ENCODE data around the gene MPHOSPH9. TPM values are rescaled to one million over a fixed set of nuclear protein-coding genes. Genes with fewer than 3 reads are reported as not detected.

MPHOSPH9 gene
- total RNA-seq, 1 donor from 2014 or later, result 22.2 TPM

DNA sequence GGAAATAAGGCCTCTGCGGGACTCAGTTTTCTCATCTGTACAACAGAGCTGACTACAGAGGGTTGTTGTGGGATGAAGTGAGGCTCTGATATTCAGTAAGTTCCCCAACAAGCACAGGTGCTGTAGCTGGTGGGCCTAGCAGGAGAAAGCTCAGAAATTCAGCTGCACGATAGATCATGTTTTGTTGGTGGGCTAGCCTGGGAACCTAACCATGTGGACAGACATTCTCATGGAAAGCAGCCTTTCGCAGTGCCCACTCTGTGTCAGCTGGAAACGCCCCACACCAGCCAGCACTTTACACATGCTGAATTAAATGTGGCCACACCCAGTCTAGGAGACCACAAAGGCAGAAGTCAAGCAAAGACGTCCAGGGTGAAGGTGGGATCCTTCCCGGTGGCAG is 98.1 kb downstream of the MPHOSPH9 start:
- no peak for ATAC-seq
- DNase-seq (ENCODE audit: low spot score), result no peak

DNA sequence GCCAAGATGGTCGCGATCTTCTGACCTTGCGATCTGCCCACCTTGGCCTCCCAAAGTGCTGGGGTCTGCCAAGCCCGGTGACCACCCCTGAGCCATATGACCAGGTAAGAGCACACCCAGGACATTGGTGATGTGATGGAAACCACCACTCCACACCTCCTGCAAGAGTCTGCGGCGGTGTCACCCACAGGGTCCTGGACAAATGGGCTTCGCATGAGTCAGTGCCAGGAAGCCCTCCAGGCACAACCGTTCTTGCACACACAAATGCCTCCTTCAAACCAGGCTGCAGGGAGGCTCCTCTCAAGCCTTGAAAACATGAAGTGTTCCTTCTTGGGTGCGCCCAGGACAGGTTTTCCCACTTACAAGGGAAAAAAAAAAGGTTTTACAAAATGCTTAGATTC is 98.7 kb downstream of the MPHOSPH9 start:
- ATAC-seq (no peak), DNase-seq (ENCODE audit: low spot score) (no peak)

DNA sequence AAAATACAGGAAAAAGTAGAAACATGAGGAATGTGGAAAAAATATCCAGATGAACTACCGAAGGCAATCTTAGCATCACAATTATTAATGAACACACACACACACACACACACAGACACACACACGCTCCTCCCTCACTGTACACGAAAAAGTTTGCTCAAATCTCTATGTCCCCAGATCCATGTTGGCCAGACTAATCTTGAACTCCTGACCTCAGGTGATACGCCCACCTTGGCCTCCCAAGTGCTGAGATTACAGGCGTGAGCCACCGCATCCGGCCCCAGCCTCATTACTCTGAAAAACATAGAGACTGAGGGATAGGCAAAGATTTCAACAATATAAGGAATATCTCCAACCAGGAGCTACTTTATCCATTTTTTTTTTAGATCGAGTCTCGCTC is 99.2 kb downstream of the MPHOSPH9 start:
- DNase-seq (ENCODE audit: low spot score) (no peak), ATAC-seq (no peak)

- no peak for DNase-seq (ENCODE audit: low spot score)
- ATAC-seq, result peak; percentile 59
Measured at GRCh38 chr12:123132951-123133619, 99.9 kb downstream of the MPHOSPH9 start.

GRCh38 chr12:123131879-123132402 is 101.0 kb downstream of the MPHOSPH9 start:
- ATAC-seq (peak; percentile 33), DNase-seq (ENCODE audit: low spot score) (no peak)

GRCh38 chr12:123131291-123131832 is 101.6 kb downstream of the MPHOSPH9 start:
- peak; percentile 41 for ATAC-seq

DNA sequence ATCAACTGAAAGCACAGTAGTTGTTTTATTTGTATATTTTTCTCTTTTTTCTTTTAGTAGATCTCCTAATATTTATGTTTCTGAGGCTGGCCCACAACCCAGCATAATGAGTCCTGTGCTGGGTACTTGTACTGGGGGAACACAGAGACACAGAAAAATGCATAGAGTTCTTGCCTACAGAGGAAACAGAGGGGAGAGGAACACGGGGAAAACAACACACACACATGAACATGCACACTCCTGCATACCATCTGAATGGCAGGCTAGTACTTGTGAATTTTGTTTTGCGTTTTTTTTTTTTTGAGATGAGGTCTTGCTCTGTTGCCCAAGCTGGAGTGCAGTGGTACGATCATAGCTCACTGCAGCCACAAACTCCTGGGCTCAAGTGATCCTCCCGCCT is 103.3 kb downstream of the MPHOSPH9 start:
- DNase-seq (ENCODE audit: low spot score), result no peak
- ATAC-seq, result no peak

More at GRCh38 chr12:123131291-123131832, 101.6 kb downstream of the MPHOSPH9 start:
- DNase-seq (ENCODE audit: low spot score), result no peak

DNA sequence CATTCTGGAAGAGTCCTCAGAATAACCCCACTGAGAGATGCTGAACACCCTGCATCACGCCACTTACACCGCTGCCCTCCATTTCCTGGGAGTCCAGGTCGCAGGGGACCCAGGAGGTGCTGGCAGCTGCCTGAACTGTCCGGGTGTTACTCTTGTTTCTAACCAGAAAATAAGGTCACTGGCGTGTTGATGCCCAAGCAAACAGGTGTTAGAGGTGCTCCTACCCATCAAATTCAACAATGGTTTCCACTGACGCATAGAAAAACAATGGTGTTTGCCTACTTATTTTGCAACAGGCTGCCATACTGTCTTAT is 105.8 kb downstream of the MPHOSPH9 start:
- DNase-seq (ENCODE audit: low spot score), result no peak
- ATAC-seq, result no peak

DNA sequence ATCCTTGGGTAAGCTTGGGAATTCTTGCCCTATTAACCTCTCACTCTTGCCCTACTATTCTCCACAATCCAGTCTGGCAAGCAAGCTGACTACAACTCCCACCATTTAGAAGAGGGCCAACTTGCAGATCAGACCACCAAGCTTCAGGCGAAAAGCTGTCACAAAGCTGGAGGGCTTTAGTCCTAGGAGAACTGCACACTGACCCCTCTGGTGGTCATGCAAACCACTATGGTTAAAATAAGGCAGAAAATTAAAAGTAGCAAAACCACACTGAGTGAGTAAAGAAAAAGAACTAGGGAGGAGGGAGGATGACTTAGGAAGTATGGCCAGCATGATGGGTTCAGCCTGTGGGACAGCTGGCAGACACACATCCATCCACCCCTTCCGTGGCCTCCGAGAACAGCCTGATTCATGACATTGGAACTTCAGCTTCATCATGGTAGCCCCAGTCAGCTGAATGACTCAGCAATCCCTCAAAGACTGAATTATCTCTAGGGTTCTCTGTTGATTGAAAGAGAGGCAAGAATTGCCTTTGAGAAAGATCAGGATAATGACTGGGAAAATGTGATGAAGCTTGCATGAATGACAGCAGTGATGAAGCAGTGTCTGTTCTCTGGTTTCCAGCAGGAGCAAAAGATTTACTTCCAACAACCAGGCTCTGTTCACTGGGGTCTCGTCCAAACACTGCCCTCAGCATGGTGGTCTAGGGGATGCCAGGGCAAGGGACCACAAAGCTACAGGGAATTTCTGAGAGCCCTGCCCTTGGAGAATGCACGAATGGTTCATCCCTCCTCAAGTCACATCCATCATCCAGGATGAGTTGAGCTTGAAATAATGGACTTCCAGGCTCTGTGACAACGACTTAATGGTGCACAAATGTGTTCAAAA is 106.4 kb downstream of the MPHOSPH9 start:
- ATAC-seq (no peak), DNase-seq (ENCODE audit: low spot score) (no peak)

DNA sequence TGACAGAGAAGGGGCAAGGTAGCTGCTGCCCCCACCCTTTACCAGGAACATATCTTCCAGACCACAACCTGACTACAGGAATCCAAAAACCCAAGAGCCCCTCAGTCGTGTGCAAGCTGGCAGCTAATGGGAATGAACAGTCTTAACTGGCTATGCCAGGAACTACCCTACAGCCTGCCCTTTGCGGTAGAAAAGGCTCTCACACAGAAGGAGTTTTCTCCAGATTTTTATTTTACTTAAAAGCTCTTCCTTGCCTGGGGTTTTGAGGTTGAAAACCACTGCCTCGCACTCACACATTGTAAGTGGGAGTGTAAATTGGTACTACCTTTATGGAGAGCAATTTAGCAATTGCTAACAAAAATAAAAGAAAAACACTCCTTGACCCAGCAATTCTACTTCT is 110.3 kb downstream of the MPHOSPH9 start:
- ATAC-seq, result no peak

GRCh38 chr12:123121670-123122069 is 111.3 kb downstream of the MPHOSPH9 start:
- peak; percentile 69 for ATAC-seq
- DNase-seq (ENCODE audit: low spot score), result no peak

More for the DNA sequence above, 110.3 kb downstream of the MPHOSPH9 start:
- DNase-seq (ENCODE audit: low spot score), result no peak

DNA sequence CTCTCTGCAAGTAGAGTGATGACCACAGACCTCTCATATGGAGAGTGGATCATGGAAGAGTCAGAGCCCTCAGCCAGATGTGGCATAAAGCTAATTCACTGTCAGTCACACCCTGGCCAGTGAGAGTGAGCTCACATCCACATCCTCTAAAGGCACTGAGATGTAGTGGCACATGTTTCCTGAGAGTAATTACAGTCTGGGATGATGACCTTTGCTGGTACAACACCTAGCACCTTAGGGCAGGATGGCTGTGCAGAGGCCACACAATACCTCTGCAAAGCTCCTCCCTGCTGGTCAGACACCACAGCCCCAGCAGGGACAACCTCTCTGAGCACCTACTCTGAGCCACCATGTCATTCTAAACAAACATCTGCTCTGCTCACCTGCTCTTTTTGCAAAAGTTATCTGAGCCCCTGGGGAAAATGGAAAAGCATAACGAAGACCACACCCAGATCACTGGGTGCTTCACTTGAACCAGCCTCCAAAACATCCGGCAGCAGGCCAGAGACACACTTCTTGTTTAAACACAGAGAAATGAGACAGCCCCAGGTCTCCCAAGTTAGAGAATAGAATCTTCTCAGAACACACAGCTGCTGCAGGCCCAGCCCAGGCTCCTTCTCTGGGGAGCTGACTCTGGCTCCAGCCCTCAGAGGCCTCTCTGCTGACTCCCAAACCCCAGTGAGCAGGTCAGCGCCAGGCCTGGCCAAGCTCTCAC is 112.3 kb downstream of the MPHOSPH9 start:
- DNase-seq (ENCODE audit: low spot score), result no peak
- ATAC-seq, result peak; percentile 31

DNA sequence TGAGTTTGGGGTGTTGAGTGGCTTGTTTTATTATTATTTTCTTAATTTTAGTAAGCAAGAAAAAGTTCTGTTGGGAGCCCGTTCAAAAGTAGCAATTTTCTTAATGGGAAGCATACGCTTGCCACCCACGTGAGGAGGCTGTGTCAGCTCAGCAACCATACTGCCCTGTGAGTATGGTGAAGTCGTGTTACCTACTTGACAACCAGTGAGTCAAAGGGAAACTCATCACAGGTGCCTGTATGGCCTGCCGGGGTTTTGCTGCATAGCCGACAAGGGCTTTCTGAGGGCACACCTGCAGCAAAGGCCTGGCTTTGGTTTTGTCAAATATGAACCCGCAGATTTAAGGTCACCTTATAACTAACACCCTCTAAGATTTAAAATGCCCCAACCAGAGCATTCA is 113.1 kb downstream of the MPHOSPH9 start:
- DNase-seq (ENCODE audit: low spot score), result no peak
- no peak for ATAC-seq

- DNase-seq (ENCODE audit: low spot score), result no peak
- ATAC-seq, result no peak
Measured at GRCh38 chr12:123118497-123118896, 114.4 kb downstream of the MPHOSPH9 start.

GRCh38 chr12:123115409-123116121 is 117.4 kb downstream of the MPHOSPH9 start:
- ATAC-seq, result peak; percentile 53
- no peak for DNase-seq (ENCODE audit: low spot score)

GRCh38 chr12:123114304-123115083 is 118.4 kb downstream of the MPHOSPH9 start:
- DNase-seq (ENCODE audit: low spot score), result no peak
- peak; percentile 9 for ATAC-seq

- ATAC-seq, result no peak
- DNase-seq (ENCODE audit: low spot score), result no peak
Measured at GRCh38 chr12:123113026-123113425, 119.9 kb downstream of the MPHOSPH9 start.

- ATAC-seq, result no peak
Measured at GRCh38 chr12:123111498-123112165, 121.3 kb downstream of the MPHOSPH9 start.

GRCh38 chr12:123109319-123109772 is 123.6 kb downstream of the MPHOSPH9 start:
- peak; percentile 76 for ATAC-seq
- DNase-seq (ENCODE audit: low spot score), result no peak

More at GRCh38 chr12:123111498-123112165, 121.3 kb downstream of the MPHOSPH9 start:
- DNase-seq (ENCODE audit: low spot score), result no peak
